Measurements from ENCODE around the gene CLDN20. TPM values are rescaled to one million over a fixed set of nuclear protein-coding genes. Genes with fewer than 3 reads are reported as not detected.
A peak's percentile ranks its signal among the peaks of the same experiment; 100 is the strongest.
"Not testable (repeated sequence)": the region's sequence is repeated elsewhere in the genome, so short reads cannot be mapped to it uniquely, and the experiment has no call there.

CLDN20 gene
- total RNA-seq, 4 donors from 2014 or later = not detected

DNA sequence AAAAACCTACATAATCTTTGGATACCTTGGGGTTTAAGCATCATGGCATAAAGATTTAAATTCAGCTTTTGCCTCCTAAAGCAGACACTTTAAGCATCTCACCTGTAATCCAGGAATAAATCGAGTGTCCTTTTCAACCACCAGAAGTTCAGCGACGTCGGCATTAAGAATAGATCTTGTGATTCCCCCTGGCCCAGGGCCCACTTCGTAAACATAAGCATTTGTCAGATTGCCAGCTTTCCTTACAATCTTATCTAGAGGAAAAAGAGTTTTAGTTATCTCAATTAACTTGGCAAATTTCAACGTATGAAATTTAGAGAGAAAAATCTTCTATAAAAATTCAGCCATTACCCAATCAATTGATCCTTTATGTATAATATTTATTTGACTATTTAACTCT is 47.3 kb downstream of the CLDN20 start:
- DNase-seq (ENCODE audit: low spot score) (no peak), ATAC-seq (ENCODE audit: low FRiP score) (no peak)
- TF ChIP-seq CTCF (IDR thresholded peaks at IDR 0.05) = no peak

DNA sequence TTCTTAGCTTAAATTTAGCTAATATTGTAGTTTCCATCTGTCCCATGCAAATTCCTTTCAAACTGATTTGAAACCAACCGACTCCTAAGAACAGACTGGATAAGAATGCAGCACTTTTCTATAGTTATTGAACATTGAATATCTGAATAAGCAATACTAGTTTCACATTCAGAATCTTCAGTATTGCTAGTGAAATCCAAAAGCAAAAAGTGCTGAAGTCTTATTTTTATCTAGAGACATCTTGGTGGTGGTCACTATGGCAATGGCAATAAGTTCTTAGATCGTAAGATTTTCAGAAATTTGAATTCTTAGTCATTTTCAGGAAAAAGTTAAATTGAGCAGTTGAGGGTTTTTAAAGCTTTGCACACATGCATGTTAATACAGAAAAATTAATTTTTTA is 47.8 kb downstream of the CLDN20 start:
- TF ChIP-seq CTCF (IDR thresholded peaks at IDR 0.05) = no peak
- DNase-seq (ENCODE audit: low spot score) (no peak), ATAC-seq (ENCODE audit: low FRiP score) (no peak)

DNA sequence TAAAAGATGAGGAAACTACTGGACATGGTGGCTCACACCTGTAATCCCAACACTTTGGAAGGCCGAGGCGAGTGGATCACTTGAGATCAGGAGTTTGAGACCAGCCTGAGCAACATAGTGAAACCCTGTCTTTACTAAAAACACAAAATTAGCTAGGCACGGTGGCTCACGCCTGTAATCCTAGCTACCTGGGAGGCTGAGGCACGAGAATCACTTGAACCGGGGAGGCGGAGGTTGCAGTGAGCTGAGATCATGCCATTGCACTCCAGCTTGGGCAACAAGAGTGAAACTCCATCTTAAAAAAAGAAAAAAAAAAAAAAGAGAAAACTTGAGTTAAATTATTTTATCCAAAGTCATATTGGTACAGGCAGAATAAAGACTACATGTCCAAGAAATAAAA is 49.1 kb downstream of the CLDN20 start:
- ATAC-seq (ENCODE audit: low FRiP score); DNase-seq (ENCODE audit: low spot score): not testable (repeated sequence)

DNA sequence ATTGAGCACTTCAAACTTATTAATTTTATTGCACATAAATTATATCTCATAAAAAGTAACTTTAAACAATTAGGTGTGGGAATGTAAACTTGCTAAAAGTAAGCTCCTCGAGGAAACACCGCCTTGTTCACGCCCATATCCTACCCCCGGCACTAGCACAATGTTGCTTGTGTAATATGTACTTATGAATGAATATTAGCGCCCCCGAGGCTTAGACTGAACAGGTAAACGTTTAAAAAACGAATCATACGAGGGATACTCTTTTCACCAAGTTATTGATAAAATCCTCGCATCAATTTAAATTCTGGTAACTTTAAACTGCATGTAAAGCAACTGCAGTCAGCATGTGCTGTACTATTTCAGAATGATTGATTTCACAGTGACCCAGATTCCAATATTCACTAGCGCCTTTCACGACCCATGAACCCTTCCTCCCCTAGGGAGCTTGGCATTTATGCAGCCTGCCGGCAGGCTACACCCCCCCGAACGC is 49.8 kb downstream of the CLDN20 start:
- ATAC-seq (ENCODE audit: low FRiP score) (no peak), DNase-seq (ENCODE audit: low spot score) (no peak)
- no peak for TF ChIP-seq CTCF (IDR thresholded peaks at IDR 0.05)

- peak; percentile 87 for DNase-seq (ENCODE audit: low spot score)
- TF ChIP-seq CTCF (IDR thresholded peaks at IDR 0.05) = no peak
- ATAC-seq (ENCODE audit: low FRiP score) = peak; percentile 100
Measured at GRCh38 chr6:155314092-155314772, 50.4 kb downstream of the CLDN20 start, which contains the start of gene TFB1M. TFB1M (minus strand) TSS chr6:155314484; CDS start chr6:155314428, 56 bp downstream.

- TF ChIP-seq CTCF (IDR thresholded peaks at IDR 0.05) = no peak
- peak; percentile 71 for ATAC-seq (ENCODE audit: low FRiP score)
Measured at GRCh38 chr6:155314773-155315515, 51.1 kb downstream of the CLDN20 start.

DNA sequence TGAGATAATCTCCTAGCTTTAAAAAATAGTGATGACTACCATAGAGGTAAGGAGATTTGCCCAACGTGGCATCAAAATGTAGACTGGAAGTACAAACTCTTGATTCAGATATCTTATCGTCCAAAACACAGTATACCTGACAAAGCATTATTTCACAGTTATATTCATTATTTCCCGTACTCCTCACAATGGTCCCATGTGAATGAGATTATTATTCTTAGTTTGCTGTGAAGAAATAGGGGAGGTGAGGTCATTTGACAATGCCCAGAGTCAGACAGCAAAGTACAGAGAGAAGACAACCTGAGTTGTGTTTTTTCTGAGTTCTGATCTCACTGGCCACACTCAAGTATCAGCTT is 51.7 kb downstream of the CLDN20 start:
- ATAC-seq (ENCODE audit: low FRiP score) (no peak), DNase-seq (ENCODE audit: low spot score) (no peak)
- no peak for TF ChIP-seq CTCF (IDR thresholded peaks at IDR 0.05)

More at GRCh38 chr6:155314773-155315515, 51.1 kb downstream of the CLDN20 start:
- peak; percentile 61 for DNase-seq (ENCODE audit: low spot score)

All from omental fat pad (tissue), 4 donors.